ENCODE data around the gene RBM28.

Gene RBM28

DNA sequence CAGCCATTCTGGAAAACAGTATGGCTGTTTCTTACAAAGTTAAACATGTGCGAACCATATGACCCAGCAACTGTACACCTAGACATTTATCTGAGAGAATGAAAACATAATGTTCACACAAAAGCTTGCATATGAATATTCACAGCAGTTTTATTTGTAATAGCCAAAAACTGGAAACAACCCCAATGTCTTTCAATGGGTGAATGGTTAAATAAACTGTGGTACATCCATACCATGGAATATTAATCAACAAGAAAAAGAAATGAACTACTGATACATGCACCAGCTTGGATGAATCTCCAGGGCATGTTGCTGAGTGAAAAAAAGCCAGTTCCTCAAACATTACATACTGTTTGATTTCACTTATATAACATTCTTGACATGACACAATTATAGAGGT lies 65.3 kb downstream of the RBM28 start:
- no peak for DNase-seq

GRCh38 chr7:128275681-128276080 lies 68.0 kb downstream of the RBM28 start:
- DNase-seq: no peak

GRCh38 chr7:128274884-128275603 lies 68.7 kb downstream of the RBM28 start:
- DNase-seq: no peak

- DNase-seq: no peak
These were observed 69.3 kb downstream of the RBM28 start for GRCh38 chr7:128274246-128274883.

- no peak for DNase-seq
These were observed 71.7 kb downstream of the RBM28 start for GRCh38 chr7:128271942-128272481.

GRCh38 chr7:128271471-128271941 lies 72.2 kb downstream of the RBM28 start:
- no peak for DNase-seq

DNA sequence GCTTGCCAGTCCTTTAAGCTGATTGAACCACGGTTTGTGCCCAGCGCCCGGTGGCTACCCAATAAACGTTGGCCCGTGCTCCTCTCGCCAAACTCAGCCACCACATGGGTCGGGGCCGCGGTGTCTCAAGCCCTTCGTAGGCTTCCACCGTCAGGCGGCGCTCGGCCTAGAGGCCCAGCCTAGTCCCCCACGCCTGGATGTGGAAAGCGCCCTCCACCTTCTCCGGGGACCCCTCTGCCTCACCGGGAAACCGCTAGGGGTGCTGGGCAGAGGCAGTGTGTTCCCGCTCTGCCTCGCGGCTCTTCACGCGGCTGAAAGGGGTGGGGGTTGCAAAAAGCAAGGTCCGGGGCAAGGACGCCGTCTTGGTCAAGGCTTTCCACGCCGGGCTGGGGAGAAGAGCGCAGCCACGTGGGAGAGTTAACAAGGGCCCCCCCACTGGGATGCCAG lies 72.9 kb downstream of the RBM28 start:
- no peak for DNase-seq

- DNase-seq: no peak
These were observed 75.5 kb downstream of the RBM28 start for GRCh38 chr7:128268233-128268632.

GRCh38 chr7:128267595-128267924 lies 76.1 kb downstream of the RBM28 start:
- no peak for DNase-seq

- no peak for DNase-seq
These were observed 76.7 kb downstream of the RBM28 start for GRCh38 chr7:128266883-128267594.

GRCh38 chr7:128266529-128266882 lies 77.2 kb downstream of the RBM28 start:
- DNase-seq: no peak

DNA sequence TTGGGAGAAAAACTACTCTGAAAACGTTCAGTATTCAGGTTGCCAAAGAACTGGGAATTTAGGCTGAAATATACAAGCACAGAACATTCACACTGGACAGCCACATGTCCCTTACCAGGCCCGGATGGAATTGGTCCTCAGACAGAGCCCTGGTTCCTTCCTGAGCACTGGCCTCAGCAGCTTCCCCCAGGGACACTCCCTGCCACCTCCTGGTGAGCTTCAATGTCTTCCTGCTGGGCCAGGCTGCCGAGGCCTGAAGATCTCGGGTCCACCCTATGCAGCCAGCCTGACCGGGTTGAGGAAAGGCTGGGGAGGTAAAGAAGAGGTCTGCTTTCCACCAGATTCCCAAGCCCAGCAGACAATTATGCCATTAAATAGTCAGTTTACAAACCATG lies 77.8 kb downstream of the RBM28 start:
- no peak for DNase-seq

DNA sequence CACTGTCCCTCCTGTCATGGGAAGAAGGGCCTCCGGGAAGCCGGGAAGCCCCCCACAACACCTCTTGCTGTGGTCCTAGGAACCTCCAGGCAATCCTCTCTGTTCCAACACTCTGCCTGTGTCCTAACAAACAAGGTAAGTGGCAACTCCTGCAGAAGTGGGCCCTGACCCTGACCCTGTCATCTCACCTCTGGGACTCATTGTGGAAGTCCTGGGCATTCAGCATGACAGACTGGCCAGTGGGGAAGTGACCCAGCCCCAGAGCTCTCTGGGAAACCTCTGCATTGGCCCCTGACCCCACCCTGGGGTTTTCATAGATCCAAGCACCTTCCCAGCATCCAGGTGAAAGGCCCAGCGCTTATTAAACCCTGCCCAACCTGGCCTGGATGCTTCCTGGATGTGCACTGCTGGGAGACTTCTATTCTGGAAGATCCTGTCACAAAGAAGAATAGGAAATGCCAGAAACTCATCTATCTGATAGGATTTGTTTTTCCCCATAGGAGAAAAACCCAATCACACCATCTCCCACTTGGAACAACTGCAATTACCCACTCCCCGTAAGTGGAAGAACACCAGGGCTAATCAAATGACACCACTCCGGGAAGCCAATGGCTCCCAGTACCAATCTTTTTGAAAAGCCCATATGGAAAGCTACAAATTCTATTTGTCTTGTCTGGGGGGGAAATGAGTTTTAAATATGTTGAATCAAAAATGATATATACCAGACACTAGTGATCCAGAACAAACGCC lies 78.4 kb downstream of the RBM28 start:
- DNase-seq: no peak

- no peak for DNase-seq
These were observed 79.2 kb downstream of the RBM28 start for GRCh38 chr7:128264477-128264876.

DNA sequence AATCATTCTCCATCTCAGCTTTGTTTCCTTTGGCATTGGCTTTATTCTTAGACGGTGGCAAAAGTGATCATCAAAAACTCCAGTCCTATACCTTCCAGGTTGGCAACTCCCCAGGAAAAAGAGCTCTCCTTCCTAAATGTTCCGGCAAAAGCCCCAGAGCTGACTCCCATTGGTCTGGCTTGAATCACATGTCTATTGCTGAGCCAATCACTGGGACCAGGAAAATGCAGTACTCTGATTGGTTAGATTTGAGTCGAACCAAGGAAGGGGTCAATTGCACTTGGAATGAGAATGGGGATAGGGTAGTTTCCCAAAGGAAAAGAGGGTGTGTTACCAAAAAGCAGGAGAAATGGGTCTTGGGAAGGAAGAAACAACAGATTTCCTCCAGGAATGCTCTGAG lies 80.3 kb downstream of the RBM28 start:
- DNase-seq: no peak

- DNase-seq: no peak
These were observed 81.3 kb downstream of the RBM28 start for GRCh38 chr7:128262273-128263028.

DNA sequence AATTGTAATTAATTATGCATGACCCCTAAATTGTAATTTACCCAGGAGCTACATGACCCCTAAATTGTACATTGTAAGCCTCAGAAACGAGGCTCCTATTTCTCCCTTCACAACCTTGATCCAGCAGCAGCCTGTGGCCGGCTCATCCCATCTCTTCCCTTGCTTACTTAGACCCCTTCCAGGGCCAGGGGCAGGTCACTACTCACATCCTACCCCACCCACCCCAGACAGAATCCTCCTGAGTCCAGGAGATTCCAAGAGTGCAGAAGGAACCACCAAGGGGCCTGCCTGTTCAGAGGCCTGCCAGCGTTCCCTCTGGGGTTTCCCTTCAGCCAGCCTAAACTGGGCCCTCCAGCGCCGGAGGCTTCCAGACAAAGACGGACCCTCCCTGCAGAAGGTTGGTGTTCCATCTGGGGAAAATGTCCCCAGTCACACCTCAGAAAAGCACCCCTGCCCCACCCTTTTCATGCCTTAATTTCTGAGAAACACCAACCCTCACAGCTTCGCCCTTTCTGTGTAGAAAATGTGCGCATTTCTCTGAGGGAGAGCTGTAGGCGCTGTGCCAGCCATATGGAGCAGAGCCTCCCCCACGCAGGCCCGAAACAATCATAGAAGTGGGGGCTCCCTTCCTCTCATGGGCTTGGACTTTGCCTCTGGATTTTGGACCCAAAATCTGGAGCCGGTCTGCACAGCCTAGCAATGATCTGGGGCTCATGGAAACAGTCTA lies 83.5 kb downstream of the RBM28 start:
- no peak for DNase-seq

DNA sequence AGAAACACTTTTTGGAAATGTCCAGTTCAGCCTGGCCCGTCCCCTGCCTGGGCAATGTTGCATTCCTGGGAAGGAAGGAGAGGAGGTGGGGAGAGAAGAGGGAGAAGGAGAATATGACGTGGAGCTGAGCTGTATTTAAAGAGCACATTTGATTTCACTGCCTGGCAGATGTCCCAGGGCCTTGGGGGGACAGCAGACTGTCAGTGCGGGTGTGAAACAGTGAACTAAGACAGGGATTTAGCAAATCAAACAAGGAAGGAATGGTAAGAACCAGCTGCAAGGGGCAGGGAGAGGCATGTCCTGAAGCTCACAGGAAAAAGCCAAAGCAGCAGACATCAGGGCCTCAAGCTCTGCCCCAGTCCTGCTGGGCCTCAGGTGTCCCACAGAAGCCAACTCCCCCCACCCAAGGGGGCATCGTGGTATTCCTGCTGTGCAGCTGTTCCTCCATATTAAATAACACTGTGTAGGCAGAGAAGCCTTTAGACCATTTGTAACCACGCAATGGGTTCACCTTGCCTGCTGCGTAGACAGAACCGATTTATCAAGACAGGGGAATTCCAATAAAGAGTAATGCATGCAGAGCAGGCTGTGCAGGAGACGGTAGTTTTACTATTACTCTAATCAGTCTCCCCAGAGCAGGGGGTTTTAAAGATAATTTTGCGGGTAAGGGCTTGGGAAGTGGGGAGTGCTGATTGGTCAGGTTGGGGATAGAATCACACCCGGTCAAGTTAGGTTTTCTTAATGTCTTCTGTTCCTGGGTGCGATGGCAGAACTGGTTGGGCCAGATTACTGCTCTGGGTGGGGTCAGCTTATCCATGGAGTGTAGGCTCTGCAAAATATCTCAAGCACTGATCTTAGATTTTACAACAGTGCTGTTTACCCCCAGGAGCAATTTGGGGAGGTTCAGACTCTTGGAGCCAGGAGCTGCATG lies 84.3 kb downstream of the RBM28 start:
- no peak for DNase-seq

DNA sequence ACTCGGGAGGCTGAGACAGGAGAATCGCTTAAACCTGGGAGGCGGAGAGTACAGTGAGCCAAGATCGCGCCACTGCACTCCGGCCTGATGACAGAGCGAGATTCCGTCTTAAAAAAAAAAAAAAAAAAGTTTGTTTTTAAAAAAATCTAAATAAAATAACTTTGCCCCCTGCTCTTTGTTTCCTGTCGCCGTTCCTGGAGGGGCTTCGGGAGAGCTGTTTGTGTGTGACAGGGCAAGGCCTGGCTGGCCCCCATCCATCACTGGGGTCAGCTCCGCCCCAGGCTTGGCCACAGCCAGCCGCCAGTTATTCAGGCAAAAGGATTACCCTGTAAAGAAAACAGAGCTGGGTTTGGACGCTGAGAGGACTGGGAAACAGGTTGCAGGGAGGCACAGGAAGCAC lies 86.2 kb downstream of the RBM28 start:
- no peak for DNase-seq

DNA sequence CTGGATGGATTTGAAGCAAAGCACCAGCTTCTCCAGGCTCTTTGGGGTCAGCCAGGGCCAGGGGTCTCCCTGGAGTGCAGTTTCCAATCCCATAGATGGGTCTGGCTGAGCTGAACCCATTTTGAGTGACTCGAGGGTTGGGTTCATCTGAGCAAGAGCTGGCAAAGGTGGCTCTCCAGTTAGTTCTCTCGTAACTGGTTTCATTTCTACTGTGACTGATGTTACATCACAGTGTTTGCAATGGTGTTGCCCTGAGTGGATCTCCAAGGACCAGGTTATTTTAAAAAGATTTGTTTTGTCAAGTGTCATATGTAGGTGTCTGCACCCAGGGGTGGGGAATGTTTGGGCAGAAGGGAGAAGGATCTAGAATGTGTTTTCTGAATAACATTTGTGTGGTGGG lies 88.4 kb downstream of the RBM28 start:
- no peak for DNase-seq

DNA sequence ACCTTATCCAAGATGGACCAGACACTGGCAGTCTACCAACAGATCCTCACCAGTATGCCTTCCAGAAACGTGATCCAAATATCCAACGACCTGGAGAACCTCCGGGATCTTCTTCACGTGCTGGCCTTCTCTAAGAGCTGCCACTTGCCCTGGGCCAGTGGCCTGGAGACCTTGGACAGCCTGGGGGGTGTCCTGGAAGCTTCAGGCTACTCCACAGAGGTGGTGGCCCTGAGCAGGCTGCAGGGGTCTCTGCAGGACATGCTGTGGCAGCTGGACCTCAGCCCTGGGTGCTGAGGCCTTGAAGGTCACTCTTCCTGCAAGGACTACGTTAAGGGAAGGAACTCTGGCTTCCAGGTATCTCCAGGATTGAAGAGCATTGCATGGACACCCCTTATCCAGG lies 89.2 kb downstream of the RBM28 start:
- DNase-seq: no peak
